Heart left ventricle (tissue), 16 donors: ENCODE measurements around the gene HERC2. TPM values are rescaled to one million over a fixed set of nuclear protein-coding genes. Genes with fewer than 3 reads are reported as not detected.
A peak's percentile ranks its signal among the peaks of the same experiment; 100 is the strongest.

Experiments used
- ATAC-seq, 4 donors: fragments of 200-7000 bp; cut with Tn5 transposase; one replicate each; pipeline ENCODE4 v1.9.1; 2020 to 2022; ENCODE audit warnings: moderate library complexity in 4 of 4, mild to moderate bottlenecking in 3 of 4, moderate number of reproducible peaks in 1 of 4
- DNase-seq, 5 donors: peaks; one replicate each; pipeline ENCODE4 v3.0.0-alpha.2; 2020
- H3K27ac ChIP-seq, 12 donors: fragments of 200-600 bp; sonication (generic) in 4 of 12; one replicate each; pipeline versions ENCODE4 v1.5.0 to v1.8.0; 2016 to 2022; ENCODE audit warnings: mild to moderate bottlenecking in 2 of 12
- H3K27me3 ChIP-seq, 9 donors: fragments of 200-600 bp; sonication (generic) in 2 of 9; one replicate each; pipeline versions ENCODE4 v1.5.1 to v1.8.0; 2016 to 2022; ENCODE audit warnings: mild to moderate bottlenecking in 3 of 9
- H3K36me3 ChIP-seq, 9 donors: fragments of 200-600 bp; sonication (generic) in 2 of 9; one replicate each; pipeline versions ENCODE4 v1.5.0 to v1.8.0; 2018 to 2022; ENCODE audit warnings: mild to moderate bottlenecking in 2 of 9
- H3K4me1 ChIP-seq, 12 donors: fragments of 200-600 bp; sonication (generic) in 4 of 12; one replicate each; pipeline versions ENCODE4 v1.5.0 to v1.8.0; 2016 to 2022; ENCODE audit warnings: mild to moderate bottlenecking in 3 of 12
- H3K4me3 ChIP-seq, 12 donors: fragments of 200-600 bp; sonication (generic) in 4 of 12; one replicate each; pipeline versions ENCODE4 v1.5.0 to v1.8.0; 2017 to 2022; ENCODE audit warnings: mild to moderate bottlenecking in 9 of 12, moderate library complexity in 4 of 12
- H3K9me3 ChIP-seq, 12 donors: fragments of 200-600 bp; sonication (generic) in 4 of 12; one replicate each; pipeline versions ENCODE4 v1.5.0 to v1.8.0; 2016 to 2022; ENCODE audit warnings: mild to moderate bottlenecking in 1 of 12
- CTCF ChIP-seq, 12 donors: fragments of 200-600 bp; sonication (generic) in 4 of 12; IDR thresholded peaks; one replicate each; pipeline versions ENCODE4 v1.5.0 to v1.8.0; 2018 to 2022; ENCODE audit warnings: antibody characterized with exemption in 12 of 12, mild to moderate bottlenecking in 5 of 12
- POLR2A ChIP-seq, 2 donors: fragments of 450-650 bp; IDR thresholded peaks; one replicate each; pipeline ENCODE4 v1.6.1; 2017; ENCODE audit warnings: antibody characterized with exemption in 2 of 2, mild to moderate bottlenecking in 2 of 2, moderate library complexity in 2 of 2
- WGBS, 4 donors: extraction: QIAGEN DNeasy Blood & Tissue Kit in 2 of 4; methylation state at CpG; one replicate each; pipeline versions ENCODE4 v1.1.5 to v1.1.7; 2013 to 2018; 5-methylcytosine and 5-hydroxymethylcytosine counted together
- intact Hi-C, 10 donors: fragments of 100-400 bp; cut with DNase I; formaldehyde crosslinking; loops; one replicate each; pipeline versions ENCODE4 v1.11.1 to v1.14.2; 2022
- polyA plus RNA-seq, 2 donors: library from polyadenylated mRNA; stranded (reverse); fragments of 200-250 nt; gene quantifications; one replicate each; pipeline ENCODE4 v1.2.3, GENCODE V29; 2013
- total RNA-seq, 9 donors: library from RNA; depleted of rRNA in 2 of 9; stranded (reverse); fragments of >200 nt in 2 of 9; fragmentation: NEBNext Ultra II Directional in 3 of 9; extraction: Animal tissue kit (Norgen Biotek cat#: 25700) in 3 of 9; gene quantifications; one replicate each; pipeline versions ENCODE4 v1.1.0 to v1.2.4, GENCODE V29; 2016 to 2023
- donor health status: ischemic (EF 13 %, LVEDD 7.1; RV severe dilation, severe dysfunction).
- donor health status: healthy with polysubstance abuse.
- donor health status: DM: no; HTN: yes; CAD: no.
- donor health status: DM: no; HTN: no; CAD: no.
- donor health status: ischemic (EF 25% LVEDD 6.9; RV normal size, moderate dysfunction).
- donor health status: ischemic (EF 25% LVEDD 5.7; RV mildly dilated, moderate dysfunction).
- donor health status: healthy.
- donor health status: DM: yes; HTN: yes; CAD: no.
- donor health status: ischemic (EF 35%, LVEDD 5.7; RV mildly dilated, moderate dysfunction).
- donor health status: nonischemic (EF 11% LVEDD 7.7; RV severe dilation, severe dysfunction).
- donor health status: DM: yes; HTN: yes; CAD: no.
- donor health status: PGD.
- donor health status: ischemic (EF 29% LVEDD 5.4; RV normal size, mild dysfunction).
- donor health status: nonischemic (EF 23%, LVEDD 6.1; RV moderate dilation, normal function).

Gene HERC2
- total and polyA plus RNA-seq, 11 donors, result 25.9 to 70.5 (median 59.0) TPM

GRCh38 chr15:28114721-28115622, 207.0 kb downstream of the HERC2 start:
- no peaks in the 10 kb centered on the region for H3K4me1 ChIP-seq
- H3K4me3 ChIP-seq, result no peak overlapping the region
- DNase-seq, result peak in 2 of 5 donors; percentile 2 to 23
- peak in 1 of 4 donors; percentile 14 for ATAC-seq
- peaks cover 0 to 90% (median 87%) of the 10 kb centered on the region in 9 donors for H3K36me3 ChIP-seq
- H3K27me3 ChIP-seq, result no peaks in the 10 kb centered on the region
- TF ChIP-seq POLR2A (IDR thresholded peaks at IDR 0.05) (no peak), CTCF (IDR thresholded peaks at IDR 0.05) (no peak)
- H3K9me3 ChIP-seq, result no peaks in the 10 kb centered on the region
- no peak overlapping the region for H3K27ac ChIP-seq
- intact Hi-C loops, result loop anchor here in 1 of 10 donors (10.0 kb wide), 1 partner anchor 1230 kb away; no protein-coding TSS in a partner anchor
- 88 to 93% (median 91%) methylated on average over 19 to 23 of the region's 23 CpGs for WGBS, 4 donors

GRCh38 chr15:28114114-28114455, 207.9 kb downstream of the HERC2 start:
- Histone ChIP-seq H3K4me1 (no peaks in the 10 kb centered on the region), H3K27ac (no peak overlapping the region), H3K4me3 (no peak overlapping the region), H3K36me3 (peaks cover 0 to 84% (median 80%) of the 10 kb centered on the region in 9 donors), H3K9me3 (no peaks in the 10 kb centered on the region), H3K27me3 (no peaks in the 10 kb centered on the region)
- ATAC-seq (no peak), DNase-seq (no peak)
- intact Hi-C loops, result loop anchor here in 1 of 10 donors (10.0 kb wide), 1 partner anchor 1229 kb away; no protein-coding TSS in a partner anchor
- TF ChIP-seq POLR2A (IDR thresholded peaks at IDR 0.05) (no peak), CTCF (IDR thresholded peaks at IDR 0.05) (no peak)
- WGBS, 4 donors, result 81 to 98% (median 94%) methylated on average over 1 to 4 of the region's 4 CpGs

- Histone ChIP-seq H3K4me3 (no peak overlapping the region), H3K36me3 (peaks cover 0 to 80% (median 75%) of the 10 kb centered on the region in 9 donors), H3K9me3 (no peaks in the 10 kb centered on the region), H3K27me3 (no peaks in the 10 kb centered on the region), H3K4me1 (no peaks in the 10 kb centered on the region), H3K27ac (no peak overlapping the region)
- intact Hi-C loops, result loop anchor here in 1 of 10 donors (10.0 kb wide), 1 partner anchor 1229 kb away; no protein-coding TSS in a partner anchor
- TF ChIP-seq CTCF (IDR thresholded peaks at IDR 0.05) (no peak), POLR2A (IDR thresholded peaks at IDR 0.05) (no peak)
- peak in 1 of 5 donors; percentile 13 for DNase-seq
- WGBS, 4 donors, result 94 to 97% (median 96%) methylated on average over 18 to 23 of the region's 23 CpGs
- no peak for ATAC-seq
Observed at GRCh38 chr15:28113394-28114113, 208.4 kb downstream of the HERC2 start.

GRCh38 chr15:28112962-28113361, 209.0 kb downstream of the HERC2 start:
- H3K9me3 ChIP-seq, result no peaks in the 10 kb centered on the region
- peaks cover 0 to 74% (median 69%) of the 10 kb centered on the region in 9 donors for H3K36me3 ChIP-seq
- no peak for ATAC-seq
- intact Hi-C loops, result loop anchor here in 1 of 10 donors (10.0 kb wide), 1 partner anchor 1228 kb away; no protein-coding TSS in a partner anchor
- H3K4me1 ChIP-seq, result no peaks in the 10 kb centered on the region
- 95 to 97% (median 96%) methylated on average over 26 of the region's 26 CpGs for WGBS, 4 donors
- no peak for TF ChIP-seq CTCF (IDR thresholded peaks at IDR 0.05)
- no peak for TF ChIP-seq POLR2A (IDR thresholded peaks at IDR 0.05)
- peaks cover 0 to 1% (median 0%) of the 10 kb centered on the region in 9 donors for H3K27me3 ChIP-seq
- peak in 1 of 5 donors; percentile 14 for DNase-seq
- H3K27ac ChIP-seq, result no peak overlapping the region
- H3K4me3 ChIP-seq, result no peak overlapping the region
